Measurements from ENCODE around the gene RPL9. TPM values are rescaled to one million over a fixed set of nuclear protein-coding genes. Genes with fewer than 3 reads are reported as not detected.

RPL9 gene
- total RNA-seq, 3 donors from 2014 or later (not counting 1 experiment from before 2014, with no cell fraction given): 848 to 1,179 (median 853) TPM

GRCh38 chr4:39407584-39407885 lies 51.2 kb downstream of the RPL9 start:
- DNase-seq: no peak
- H3K27me3 ChIP-seq (ENCODE audit: control insufficient read depth, insufficient read depth, low read length): no peaks in the 10 kb centered on the region
- H3K36me3 ChIP-seq (ENCODE audit: control insufficient read depth, insufficient read depth, low read length): no peaks in the 10 kb centered on the region
- no peak for TF ChIP-seq CTCF (IDR thresholded peaks at IDR 0.05)
- ATAC-seq: no peak
- no peak overlapping the region for H3K27ac Mint-ChIP-seq
- no peaks in the 10 kb centered on the region for H3K4me1 Mint-ChIP-seq
- H3K9me3 Mint-ChIP-seq: no peaks in the 10 kb centered on the region
- no CpG with 5 or more reads among the region's 1 CpG for WGBS (ENCODE audit: insufficient coverage)
- H3K4me3 ChIP-seq (ENCODE audit: low read length): no peak overlapping the region
- intact Hi-C loops (cut with micrococcal nuclease): no loop called here
- no peaks in the 10 kb centered on the region for H3K36me3 Mint-ChIP-seq
- peaks cover 4 to 15% of the 10 kb centered on the region in 2 donors for H3K27me3 Mint-ChIP-seq (ENCODE audit: low read depth in 2 of 2)
- no peaks in the 10 kb centered on the region for H3K4me1 ChIP-seq (ENCODE audit: control insufficient read depth, insufficient read depth, low read length)
- no peaks in the 10 kb centered on the region for H3K9me3 ChIP-seq (ENCODE audit: control insufficient read depth, insufficient read depth, low read length)
- no peak overlapping the region for H3K27ac ChIP-seq (ENCODE audit: low read length)
- H3K4me3 Mint-ChIP-seq: no peak overlapping the region

DNA sequence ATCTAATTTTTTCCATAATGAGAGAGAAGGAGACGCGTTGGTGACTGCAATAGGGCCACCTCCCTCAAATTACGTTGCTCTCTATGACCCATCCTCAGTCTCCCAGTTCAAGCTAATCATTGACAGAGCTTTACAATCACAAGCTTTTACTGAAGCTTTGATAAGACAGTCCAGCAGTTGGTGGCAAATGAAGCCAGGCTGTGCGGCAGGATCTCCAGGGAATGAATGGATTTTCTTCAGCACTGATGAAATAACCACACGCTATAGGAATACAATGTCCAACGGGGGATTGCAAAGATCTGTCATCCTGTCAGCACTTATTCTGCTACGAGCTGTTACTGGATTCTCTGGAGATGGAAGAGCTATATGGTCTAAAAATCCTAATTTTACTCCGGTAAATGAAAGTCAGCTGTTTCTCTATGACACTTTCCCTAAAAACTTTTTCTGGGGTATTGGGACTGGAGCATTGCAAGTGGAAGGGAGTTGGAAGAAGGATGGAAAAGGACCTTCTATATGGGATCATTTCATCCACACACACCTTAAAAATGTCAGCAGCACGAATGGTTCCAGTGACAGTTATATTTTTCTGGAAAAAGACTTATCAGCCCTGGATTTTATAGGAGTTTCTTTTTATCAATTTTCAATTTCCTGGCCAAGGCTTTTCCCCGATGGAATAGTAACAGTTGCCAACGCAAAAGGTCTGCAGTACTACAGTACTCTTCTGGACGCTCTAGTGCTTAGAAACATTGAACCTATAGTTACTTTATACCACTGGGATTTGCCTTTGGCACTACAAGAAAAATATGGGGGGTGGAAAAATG lies 51.7 kb downstream of the RPL9 start, which contains the start of gene KLB:
TSS of gene KLB (plus strand) at position 168 of the 821 bp plus-strand sequence. CDS start at position 188, 20 bp downstream.
- Mint-ChIP-seq H3K27ac (no peak within 1 kb of the TSS), H3K27me3 (ENCODE audit: low read depth in 2 of 2) (peaks cover 4 to 13% of the 10 kb centered on the region in 2 donors), H3K4me1 (no peaks in the 10 kb centered on the region), H3K9me3 (no peaks in the 10 kb centered on the region), H3K36me3 (no peaks in the 10 kb centered on the region), H3K4me3 (no peak within 1 kb of the TSS)
- no peak within 1 kb of the TSS for H3K4me3 ChIP-seq (ENCODE audit: low read length)
- H3K27ac ChIP-seq (ENCODE audit: low read length): no peak within 1 kb of the TSS
- WGBS (ENCODE audit: insufficient coverage): 87% methylated on average over 11 of the region's 12 CpGs
- H3K27me3 ChIP-seq (ENCODE audit: control insufficient read depth, insufficient read depth, low read length): no peaks in the 10 kb centered on the region
- TF ChIP-seq CTCF (IDR thresholded peaks at IDR 0.05): no peak
- H3K36me3 ChIP-seq (ENCODE audit: control insufficient read depth, insufficient read depth, low read length): no peaks in the 10 kb centered on the region
- no peaks in the 10 kb centered on the region for H3K4me1 ChIP-seq (ENCODE audit: control insufficient read depth, insufficient read depth, low read length)
- H3K9me3 ChIP-seq (ENCODE audit: control insufficient read depth, insufficient read depth, low read length): no peaks in the 10 kb centered on the region
- intact Hi-C loops (cut with micrococcal nuclease): no loop called here
- no peak for ATAC-seq
- DNase-seq: no peak

Other genes starting within 250 kb of the RPL9 start
- gene RFC1, start 92.6 kb downstream of the RPL9 start, total RNA-seq: 100 to 1,000 TPM in 1 of 3 donors, 10 to 100 TPM in 2; 74.6 to 103 (median 84.7) TPM
- under 1 TPM; 0.07 to 0.16 (median 0.10) TPM for gene KLB, start 52.0 kb downstream of the RPL9 start, total RNA-seq
- 10 to 100 TPM; 10.6 to 14.3 (median 11.9) TPM for gene LIAS, start 134 bp upstream of the RPL9 start, total RNA-seq
- gene UGDH, start 68.5 kb upstream of the RPL9 start, total RNA-seq: 10 to 100 TPM; 12.2 to 14.8 (median 13.6) TPM
- gene SMIM14, start 179.9 kb upstream of the RPL9 start, total RNA-seq: 10 to 100 TPM; 12.6 to 21.8 (median 15.2) TPM
- 10 to 100 TPM; 38.0 to 53.9 (median 43.6) TPM for gene UBE2K, start 239.2 kb upstream of the RPL9 start, total RNA-seq